K562 (cell line): Measurements from ENCODE around the gene UBE2B. TPM values are rescaled to one million over a fixed set of nuclear protein-coding genes. Genes with fewer than 3 reads are reported as not detected.

Experiments used
- ATAC-seq: fragments of 200-7000 bp; cut with Tn5 transposase; 3 replicates; pipeline ENCODE4 v1.9.1; 2020; ENCODE audit warnings: moderate library complexity
- BruUV-seq: library from RNA; stranded (reverse); fragments of 400-500 nt; replicated peaks from 2 replicates; lab custom pipeline; 2021; lab: Mats Ljungman, UMichigan
- CTCF ChIA-PET: fragments of 300-600 bp; formaldehyde crosslinking; extraction: SDS; loops from one replicate; lab custom pipeline; 2021; ENCODE audit warnings: low intra/inter-chr PET ratio; lab: Yijun Ruan, JAX
- POLR2A ChIA-PET: fragments of 300-600, 350-650 bp; sonication (Branson Sonifier 250); formaldehyde crosslinking; extraction: SDS; loops from one replicate; lab custom pipeline; 2021; ENCODE audit warnings: antibody characterized with exemption, inconsistent platforms; lab: Yijun Ruan, JAX
- DNase-seq, 4 experiments: peaks; one replicate each; pipeline versions ENCODE4 v3.0.0 to v3.0.0-alpha.2; 2011 to 2018; ENCODE audit warnings: low spot score in 3 of 4, mixed read lengths in 3 of 4; ENCODE audit errors: extremely low read depth in 1 of 4
- FAIRE-seq: peaks from 2 replicates; lab custom pipeline; 2011; peaks lifted over from hg19 to GRCh38; lab: Jason Lieb, UNC
- H2AFZ ChIP-seq: 2 replicates; pipeline ENCODE4 v1.6.0; 2011; ENCODE audit warnings: low read depth, low read length, control low read depth, inconsistent platforms
- H3K27ac ChIP-seq: fragments of 200-600 bp; 3 replicates; pipeline ENCODE4 v1.8.0; 2011; ENCODE audit warnings: low read depth, mild to moderate bottlenecking, control low read depth, inconsistent platforms, low read length, moderate library complexity, mixed read lengths; ENCODE audit errors: extremely low read depth
- H3K27me3 ChIP-seq, 2 experiments: fragments of 300-600 bp in 1 of 2; 2 replicates in 1 of 2; 3 replicates in 1 of 2; pipeline versions ENCODE4 v1.6.0 to v1.8.0; 2011; ENCODE audit warnings: inconsistent platforms in 2 of 2, low read length in 2 of 2, mild to moderate bottlenecking in 1 of 2, mixed read lengths in 1 of 2, moderate library complexity in 1 of 2; ENCODE audit not compliant: control insufficient read depth in 2 of 2, insufficient read depth in 2 of 2
- H3K36me3 ChIP-seq: fragments of 300-600 bp; 3 replicates; pipeline ENCODE4 v1.8.0; 2011; ENCODE audit warnings: mild to moderate bottlenecking, low read length, inconsistent platforms; ENCODE audit not compliant: control insufficient read depth, insufficient read depth
- H3K4me1 ChIP-seq, 2 experiments: fragments of 200-600 bp in 1 of 2; replicated peaks in 1 of 2; 2 replicates in 1 of 2; 3 replicates in 1 of 2; pipeline versions ENCODE4 v1.5.1 to v1.8.0; 2011; ENCODE audit warnings: inconsistent platforms in 2 of 2, low read length in 2 of 2, mild to moderate bottlenecking in 1 of 2, mixed read lengths in 1 of 2, moderate library complexity in 1 of 2; ENCODE audit not compliant: control insufficient read depth in 2 of 2, insufficient read depth in 2 of 2
- H3K4me2 ChIP-seq: 2 replicates; pipeline ENCODE4 v1.6.1; 2011; ENCODE audit warnings: low read length, control low read depth, inconsistent platforms, mixed read lengths; ENCODE audit not compliant: insufficient read depth
- H3K4me3 ChIP-seq: fragments of 200-600 bp; sonication (generic), shearing (Covaris generic); 2 replicates; pipeline ENCODE4 v1.5.1; 2016; ENCODE audit warnings: control low read depth, inconsistent platforms
- H3K79me2 ChIP-seq: fragments of 200-600 bp; 3 replicates; pipeline ENCODE4 v1.8.0; 2011; ENCODE audit warnings: low read length, inconsistent platforms; ENCODE audit not compliant: control insufficient read depth, insufficient read depth
- H3K9ac ChIP-seq, 2 experiments: 2 replicates each; pipeline versions ENCODE4 v1.6.0 to v1.6.1; 2011; ENCODE audit warnings: low read depth in 2 of 2, low read length in 2 of 2, control low read depth in 1 of 2, inconsistent platforms in 1 of 2, mild to moderate bottlenecking in 1 of 2, mixed read lengths in 1 of 2; ENCODE audit not compliant: insufficient read depth in 1 of 2
- H3K9me1 ChIP-seq: one replicate; pipeline ENCODE4 v1.6.0; 2011; ENCODE audit warnings: inconsistent platforms, mild to moderate bottlenecking, low read length, moderate library complexity; ENCODE audit not compliant: control insufficient read depth, insufficient read depth
- H3K9me3 ChIP-seq: replicated peaks from 2 replicates; pipeline ENCODE4 v1.5.1; 2011; ENCODE audit warnings: low read depth, low read length, inconsistent platforms; ENCODE audit not compliant: control insufficient read depth, insufficient read depth
- H4K20me1 ChIP-seq: replicated peaks from 2 replicates; pipeline ENCODE4 v1.6.1; 2011; ENCODE audit warnings: low read length, inconsistent platforms, mixed read lengths; ENCODE audit not compliant: control insufficient read depth, insufficient read depth
- EP300 ChIP-seq: IDR thresholded peaks from 2 replicates; pipeline ENCODE4 v1.6.1; 2012; ENCODE audit warnings: low read length, improper control_type of control experiment
- EZH2 ChIP-seq: IDR thresholded peaks from 2 replicates; pipeline ENCODE4 v1.6.1; 2012; ENCODE audit warnings: low read depth, mild to moderate bottlenecking, inconsistent platforms, low read length, borderline replicate concordance
- FOSL1 ChIP-seq: fragments of 200-800 bp; sonication (Bioruptor generic); conservative IDR thresholded peaks from 2 replicates; pipeline ENCODE4 v1.6.1; 2016; ENCODE audit warnings: missing genetic modification characterization, missing compliant biosample characterization
- JUND ChIP-seq, 2 experiments: IDR thresholded peaks; 2 replicates in 1 of 2; 3 replicates in 1 of 2; pipeline ENCODE4 v1.6.1; 2011; ENCODE audit warnings: borderline replicate concordance in 2 of 2, low read depth in 2 of 2, low read length in 2 of 2, improper control_type of control experiment in 1 of 2, missing biosample characterization in 1 of 2, missing genetic modification characterization in 1 of 2, missing genetic modification reagents in 1 of 2
- POLR3G ChIP-seq: IDR thresholded peaks from 2 replicates; pipeline ENCODE4 v1.6.1; 2011; ENCODE audit not compliant: insufficient read length, insufficient replicate concordance; ENCODE audit errors: extremely low read depth
- RBM17 ChIP-seq: fragments of 200-400 bp; formaldehyde crosslinking; IDR thresholded peaks from 2 replicates; pipeline ENCODE4 v1.6.1; 2017; ENCODE audit warnings: low read depth, mild to moderate bottlenecking, low read length, borderline replicate concordance
- SLC30A9 ChIP-seq: fragments of 250-450 bp; sonication (Bioruptor Pico); IDR thresholded peaks from 2 replicates; pipeline ENCODE4 v1.8.0; 2022; ENCODE audit warnings: mild to moderate bottlenecking, moderate library complexity
- SMARCA5 ChIP-seq: fragments of 450-650 bp; IDR thresholded peaks from 2 replicates; pipeline ENCODE4 v1.6.1; 2016
- YBX1 ChIP-seq: fragments of 450-650 bp; IDR thresholded peaks from 2 replicates; pipeline ENCODE4 v1.7.1; 2016; ENCODE audit warnings: mild to moderate bottlenecking
- ZNF584 ChIP-seq: fragments of 200-800 bp; sonication (Bioruptor generic); IDR thresholded peaks from 2 replicates; pipeline ENCODE4 v1.6.1; 2016; ENCODE audit warnings: low read depth, mild to moderate bottlenecking, missing genetic modification characterization, missing compliant biosample characterization
- ZNF77 ChIP-seq: fragments of 250-450 bp; sonication (Bioruptor Pico); IDR thresholded peaks from 2 replicates; pipeline ENCODE4 v1.5.0; 2020
- WGBS: fragments of 100-300 bp; shearing (Covaris generic); methylation state at CpG from one replicate; pipeline ENCODE4 v1.1.6; 2016; ENCODE audit warnings: low coverage, mixed read lengths; ENCODE audit not compliant: insufficient coverage; ENCODE audit errors: missing lambda C conversion rate; 5-methylcytosine and 5-hydroxymethylcytosine counted together
- in situ Hi-C: fragments of 300-500 bp; cut with MboI; formaldehyde crosslinking; loops from 4 replicates; pipeline ENCODE4 v1.15.0; 2018; ENCODE audit warnings: inconsistent platforms, mixed read lengths
- intact Hi-C: fragments of 100-400 bp; cut with micrococcal nuclease; formaldehyde crosslinking; loops from 2 replicates; pipeline ENCODE4 v1.14.2; 2022
- polyA plus RNA-seq, 8 experiments: library from polyadenylated mRNA; depleted of rRNA in 4 of 8; stranded (reverse) in 5 of 8; unstranded in 3 of 8; fragments of >200 nt; fragmentation: Nextera tagmentation in 2 of 8; fragmentation: Illumina TruSeq in 1 of 8; extraction: Ambion mirVana in 2 of 8; extraction: Trizol in 1 of 8; gene quantifications; 2 replicates each; pipeline versions ENCODE4 v1.2.1 to v1.2.3, GENCODE V29; 2011 to 2014; ENCODE audit warnings: inconsistent platforms in 1 of 8, missing spikeins in 1 of 8
- total RNA-seq, 7 experiments: library from RNA; depleted of rRNA in 6 of 7; stranded (reverse); fragments of >200 nt in 6 of 7; fragmentation: Illumina TruSeq in 2 of 7; extraction: Trizol in 2 of 7; gene quantifications; 2 replicates each; pipeline versions ENCODE4 v1.2.1 to v1.2.3, GENCODE V29; 2011 to 2021; ENCODE audit warnings: low replicate concordance in 1 of 7
- TF ChIP-seq, protein P1 (sequence below): fragments of 250-450 bp; sonication (Bioruptor Pico); IDR thresholded peaks from 2 replicates; pipeline ENCODE4 v1.5.0; 2021; ENCODE audit warnings: mild to moderate bottlenecking, borderline replicate concordance
- TF ChIP-seq, protein P2 (sequence below): sonication (generic); formaldehyde crosslinking; IDR thresholded peaks from 2 replicates; pipeline ENCODE4 v1.8.0; 2022; ENCODE audit warnings: mild to moderate bottlenecking, low read depth, missing genetic modification reagents

The UBE2B gene
- total and polyA plus RNA-seq, 9 of the 15 experiments (the other 6 are each of a cell fraction or from before 2014, with no cell fraction given): 13.1 to 198 (median 75.5) TPM

DNA sequence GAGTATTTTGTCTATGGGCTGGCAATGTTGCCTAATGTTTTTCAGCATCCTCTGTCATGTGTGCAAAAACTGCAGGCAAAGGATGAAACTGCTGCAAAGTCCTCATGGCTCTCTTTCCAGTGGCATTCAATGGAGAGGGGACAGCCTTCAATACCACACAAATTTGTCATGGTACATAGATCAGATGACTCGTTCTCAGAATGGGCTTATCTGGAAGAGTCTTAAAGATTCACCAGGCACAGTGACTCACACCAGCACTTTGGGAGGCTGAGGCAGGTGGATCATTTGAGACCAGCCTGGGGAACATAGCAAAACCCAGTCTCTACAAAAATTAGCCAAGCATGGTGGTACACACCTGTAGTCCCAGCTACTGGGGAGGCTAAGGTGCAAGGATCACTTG lies 35.0 kb downstream of the UBE2B start:
- Histone ChIP-seq H3K4me2 (no peak overlapping the region), H3K9me3 (no peaks in the 10 kb centered on the region), H3K9me1 (no peaks in the 10 kb centered on the region), H3K4me3 (no peak overlapping the region), H3K27ac (no peak overlapping the region), H3K27me3 (no peaks in the 10 kb centered on the region), H4K20me1 (no peaks in the 10 kb centered on the region), H3K9ac (no peak overlapping the region), H3K79me2 (peaks cover 24% of the 10 kb centered on the region), H2AFZ (no peak overlapping the region), H3K36me3 (peaks cover 38% of the 10 kb centered on the region; the same call in 2 of the 3 replicates), H3K4me1 (peaks cover 5 to 11% of the 10 kb centered on the region in 2 experiments; a peak in 3 of 5 replicates)
- BruUV-seq: no TSS peak
- peak; percentile 18; the same call in 1 of the 2 replicates for TF ChIP-seq JUND (IDR thresholded peaks at IDR 0.05; ENCODE audit: borderline replicate concordance, low read depth, low read length)
- TF ChIP-seq JUND (tag; IDR thresholded peaks at IDR 0.05; ENCODE audit: borderline replicate concordance, low read depth, low read length): no peak
- TF ChIP-seq FOSL1 (tag): peak; percentile 53
- TF ChIP-seq ZNF77 (CRISPR knock-in tag): no peak
- POLR2A ChIA-PET: interaction anchor here (1.0 to 1.6 kb wide), 2 partner anchors 12 to 32 kb away, joined by 3 read pairs; no protein-coding TSS in a partner anchor
- in situ Hi-C loops (no loop called here), intact Hi-C loops (no loop called here)
- ATAC-seq: no peak
- CTCF ChIA-PET: no interaction called here
- DNase-seq: peak in 1 of 4 experiments; percentile 16
- WGBS: 9% methylated on average over 1 of the region's 1 CpG
- FAIRE-seq: no peak

DNA sequence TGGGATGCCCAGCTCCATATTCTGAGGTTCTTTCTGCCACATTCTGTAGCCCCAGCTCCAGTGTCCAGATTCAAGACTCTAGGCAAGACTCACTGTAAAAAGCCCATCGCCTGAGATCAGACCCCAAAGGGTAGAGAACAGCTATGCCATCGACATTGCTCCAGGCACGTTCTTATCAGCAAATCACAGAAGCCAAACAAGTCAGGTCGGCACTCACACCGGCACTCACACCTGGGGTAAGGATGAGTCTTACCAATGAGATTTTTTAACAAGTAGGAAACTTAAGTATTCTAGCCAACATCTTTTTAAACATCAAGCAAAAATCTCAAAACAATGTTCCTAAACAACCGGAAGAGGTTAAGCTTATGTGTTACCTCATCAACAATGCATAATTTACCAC lies 38.0 kb downstream of the UBE2B start:
- FAIRE-seq (peak; percentile 57), ATAC-seq (no peak), DNase-seq (peak in 2 of 4 experiments; percentile 48 to 59)
- H3K4me2 ChIP-seq: no peak overlapping the region
- no peaks in the 10 kb centered on the region for H4K20me1 ChIP-seq
- ChIA-PET POLR2A (interaction anchor here (1.1 to 2.6 kb wide), 2 partner anchors 13 to 20 kb away, joined by 3 to 13 read pairs; no protein-coding TSS in a partner anchor), CTCF (no interaction called here)
- H3K36me3 ChIP-seq: peaks cover 30% of the 10 kb centered on the region; the same call in 2 of the 3 replicates
- WGBS: 27% methylated on average over 6 of the region's 6 CpGs
- no peak overlapping the region for H2AFZ ChIP-seq
- no peaks in the 10 kb centered on the region for H3K9me1 ChIP-seq
- H3K4me3 ChIP-seq: no peak overlapping the region
- intact Hi-C loops (no loop called here), in situ Hi-C loops (no loop called here)
- H3K9me3 ChIP-seq: no peaks in the 10 kb centered on the region
- H3K79me2 ChIP-seq: peaks cover 28% of the 10 kb centered on the region
- no peaks in the 10 kb centered on the region for H3K27me3 ChIP-seq
- no TSS peak for BruUV-seq
- H3K4me1 ChIP-seq: peaks cover 19 to 25% of the 10 kb centered on the region in 2 experiments
- H3K9ac ChIP-seq: no peak overlapping the region; a peak in 1 of 4 replicates
- no peak overlapping the region for H3K27ac ChIP-seq
- no peak for TF ChIP-seq SMARCA5
- TF ChIP-seq EZH2: no peak
- TF ChIP-seq YBX1: no peak
- TF ChIP-seq SLC30A9 (CRISPR knock-in tag): no peak
- TF ChIP-seq, protein P1, sequence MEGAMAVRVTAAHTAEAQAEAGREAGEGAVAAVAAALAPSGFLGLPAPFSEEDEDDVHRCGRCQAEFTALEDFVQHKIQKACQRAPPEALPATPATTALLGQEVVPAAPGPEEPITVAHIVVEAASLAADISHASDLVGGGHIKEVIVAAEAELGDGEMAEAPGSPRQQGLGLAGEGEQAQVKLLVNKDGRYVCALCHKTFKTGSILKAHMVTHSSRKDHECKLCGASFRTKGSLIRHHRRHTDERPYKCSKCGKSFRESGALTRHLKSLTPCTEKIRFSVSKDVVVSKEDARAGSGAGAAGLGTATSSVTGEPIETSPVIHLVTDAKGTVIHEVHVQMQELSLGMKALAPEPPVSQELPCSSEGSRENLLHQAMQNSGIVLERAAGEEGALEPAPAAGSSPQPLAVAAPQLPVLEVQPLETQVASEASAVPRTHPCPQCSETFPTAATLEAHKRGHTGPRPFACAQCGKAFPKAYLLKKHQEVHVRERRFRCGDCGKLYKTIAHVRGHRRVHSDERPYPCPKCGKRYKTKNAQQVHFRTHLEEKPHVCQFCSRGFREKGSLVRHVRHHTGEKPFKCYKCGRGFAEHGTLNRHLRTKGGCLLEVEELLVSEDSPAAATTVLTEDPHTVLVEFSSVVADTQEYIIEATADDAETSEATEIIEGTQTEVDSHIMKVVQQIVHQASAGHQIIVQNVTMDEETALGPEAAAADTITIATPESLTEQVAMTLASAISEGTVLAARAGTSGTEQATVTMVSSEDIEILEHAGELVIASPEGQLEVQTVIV (CRISPR knock-in tag): no peak
- no peak for TF ChIP-seq POLR3G
- TF ChIP-seq RBM17: no peak
- no peak for TF ChIP-seq EP300
- TF ChIP-seq ZNF584: no peak
- TF ChIP-seq, protein P2, sequence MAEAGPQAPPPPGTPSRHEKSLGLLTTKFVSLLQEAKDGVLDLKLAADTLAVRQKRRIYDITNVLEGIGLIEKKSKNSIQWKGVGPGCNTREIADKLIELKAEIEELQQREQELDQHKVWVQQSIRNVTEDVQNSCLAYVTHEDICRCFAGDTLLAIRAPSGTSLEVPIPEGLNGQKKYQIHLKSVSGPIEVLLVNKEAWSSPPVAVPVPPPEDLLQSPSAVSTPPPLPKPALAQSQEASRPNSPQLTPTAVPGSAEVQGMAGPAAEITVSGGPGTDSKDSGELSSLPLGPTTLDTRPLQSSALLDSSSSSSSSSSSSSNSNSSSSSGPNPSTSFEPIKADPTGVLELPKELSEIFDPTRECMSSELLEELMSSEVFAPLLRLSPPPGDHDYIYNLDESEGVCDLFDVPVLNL: no peak
